Left lobe of liver (tissue), 2 donors: ENCODE results near the gene ING3. TPM values are rescaled to one million over a fixed set of nuclear protein-coding genes. Genes with fewer than 3 reads are reported as not detected.
A peak's percentile ranks its signal among the peaks of the same experiment; 100 is the strongest.

ENCODE experiments used
- ATAC-seq: fragments of 200-7000 bp; cut with Tn5 transposase; one replicate; pipeline ENCODE4 v1.9.1; 2020; ENCODE audit warnings: mild to moderate bottlenecking, moderate library complexity
- DNase-seq: peaks from one replicate; pipeline ENCODE4 v3.0.0-alpha.2; 2020; ENCODE audit warnings: low spot score
- total RNA-seq: library from RNA; stranded (reverse); gene quantifications from one replicate; pipeline ENCODE4 v1.2.1, GENCODE V29; 2021
- donor health status: DM: no; HTN: no; CAD: no; lungs with moderate emphysema.
- donor health status: DM: no; HTN: yes; CAD: no.

ING3 gene
- total RNA-seq, 1 donor from 2014 or later: 5.4 TPM

DNA sequence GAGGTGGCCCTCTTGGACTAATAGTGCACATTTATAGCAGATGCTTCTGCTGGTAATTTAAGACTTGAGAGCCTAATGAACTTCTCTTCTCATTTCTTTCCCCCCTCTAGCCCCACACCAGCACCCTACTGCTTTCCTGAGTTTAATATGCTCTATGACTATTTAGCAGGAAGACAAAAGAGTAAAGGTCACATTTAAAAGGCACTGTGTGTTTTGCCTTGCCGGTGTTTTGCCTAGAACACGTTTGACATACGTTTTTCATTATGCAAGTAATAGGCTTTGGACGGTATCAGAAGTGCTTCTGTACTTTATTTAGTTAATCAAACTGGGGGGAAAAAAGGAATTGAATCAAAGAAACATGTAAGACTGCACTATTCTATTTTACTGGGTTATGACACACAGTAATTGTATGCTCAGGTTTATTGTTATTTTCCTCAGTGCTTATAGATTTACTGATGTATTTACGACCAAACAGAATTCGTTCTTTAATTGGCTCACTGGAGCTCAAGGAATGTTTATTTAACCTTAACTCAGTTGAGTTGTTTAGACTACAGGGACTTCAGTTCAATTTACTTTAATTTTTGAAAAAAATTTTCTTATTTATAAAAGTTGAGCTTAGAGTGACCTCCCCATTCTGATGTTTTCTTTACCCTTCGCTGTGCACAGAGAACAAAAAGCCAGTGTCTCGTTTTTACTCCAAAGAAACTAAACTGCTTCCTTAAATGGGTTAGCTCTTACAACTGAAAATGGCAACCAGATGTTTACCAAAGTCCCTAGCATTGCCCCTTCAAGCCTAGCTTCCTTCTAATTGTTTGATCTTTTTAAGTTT is 73.3 kb downstream of the ING3 start:
- ATAC-seq (peak; percentile 79), DNase-seq (no peak)

DNA sequence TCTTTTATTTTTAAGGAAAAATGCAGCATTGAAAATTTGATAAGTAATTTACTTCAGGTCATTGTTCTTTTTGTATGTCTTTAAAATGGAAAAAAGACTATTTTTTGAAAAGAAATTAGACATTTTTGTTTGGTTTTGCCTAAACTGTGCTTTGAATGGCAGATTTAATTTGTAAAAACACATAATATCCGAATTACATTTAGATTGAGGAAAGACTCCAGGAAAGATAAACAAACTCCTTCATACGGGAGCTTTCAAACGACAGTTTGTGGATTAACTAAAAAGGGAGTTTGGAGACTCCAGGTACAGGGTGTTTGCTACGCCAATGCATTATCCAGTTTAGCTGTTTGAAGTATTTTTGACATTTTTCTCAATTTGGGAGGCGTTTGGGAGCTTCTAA is 74.0 kb downstream of the ING3 start:
- DNase-seq (no peak), ATAC-seq (no peak)

DNA sequence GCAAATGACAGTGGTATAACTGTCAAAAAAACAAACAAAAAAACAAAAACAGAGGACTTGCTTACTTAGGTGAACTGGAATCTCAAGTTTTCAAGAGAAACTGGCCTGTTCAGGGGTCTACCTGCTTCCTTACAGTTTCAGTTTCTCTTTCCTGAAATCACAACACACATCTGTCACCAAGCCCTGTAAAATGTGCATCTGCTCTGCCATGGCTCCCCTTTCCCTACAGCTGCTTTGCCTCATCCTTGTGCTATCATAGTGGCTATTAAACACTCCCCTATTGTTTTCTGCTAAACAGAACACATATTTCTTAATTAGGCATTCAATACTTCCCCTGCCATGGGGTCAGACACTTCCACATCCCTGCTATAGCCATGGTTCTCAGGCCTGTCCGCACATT is 75.6 kb downstream of the ING3 start:
- ATAC-seq: no peak
- no peak for DNase-seq

DNA sequence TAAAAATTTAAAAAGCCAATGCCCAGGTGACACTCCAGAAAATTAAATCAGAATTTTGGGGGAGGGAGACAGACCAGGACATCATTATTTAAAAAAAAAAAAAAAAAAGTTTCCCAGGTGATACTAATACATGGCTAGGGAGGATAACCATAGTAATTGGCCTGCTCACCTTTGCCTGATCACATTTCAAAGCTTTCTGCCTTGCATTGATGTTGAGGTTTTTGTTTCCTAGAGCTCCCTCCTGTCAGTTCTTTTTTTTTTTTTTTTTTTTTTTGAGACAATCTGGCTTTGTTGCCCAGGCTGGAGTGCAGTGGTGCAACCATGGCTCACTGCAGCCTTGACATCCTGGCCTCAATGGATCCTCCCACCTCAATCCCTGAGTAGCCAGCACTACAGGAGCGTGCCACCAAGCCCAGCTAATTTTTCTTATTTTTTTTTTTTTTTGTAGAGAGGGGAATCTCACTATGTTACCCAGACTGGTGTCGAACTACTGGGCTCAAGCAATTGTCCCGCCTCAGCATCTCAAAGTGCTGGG is 76.1 kb downstream of the ING3 start:
- ATAC-seq (no peak), DNase-seq (no peak)

Other genes with a start within 250 kb of the ING3 start
- gene TSPAN12, start 92.6 kb upstream of the ING3 start, total RNA-seq: 15.1 TPM
- gene CPED1, start 37.9 kb downstream of the ING3 start, total RNA-seq: 34.6 TPM